A549 (cell line): ENCODE data around the gene BRD3OS. TPM values are rescaled to one million over a fixed set of nuclear protein-coding genes. Genes with fewer than 3 reads are reported as not detected.

Source experiments
- ATAC-seq, 2 experiments: fragments of 200-7000 bp in 1 of 2; fragments of >200 bp in 1 of 2; cut with Nextera tagmentation in 1 of 2; cut with Tn5 transposase in 1 of 2; 3 replicates each; pipeline versions ENCODE4 v1.8.0 to v1.9.1; 2018 to 2020; ENCODE audit warnings: mild to moderate bottlenecking in 1 of 2, moderate library complexity in 1 of 2
- CTCF ChIA-PET: fragments of 300-600 bp; sonication (Branson Sonifier 250); formaldehyde crosslinking; extraction: SDS; loops from one replicate; lab custom pipeline; 2021; ENCODE audit warnings: antibody characterized with exemption, inconsistent platforms; lab: Yijun Ruan, JAX
- POLR2A ChIA-PET: fragments of 350-600 bp; formaldehyde crosslinking; extraction: SDS; loops from one replicate; lab custom pipeline; 2021; ENCODE audit warnings: antibody characterized with exemption, inconsistent platforms; lab: Yijun Ruan, JAX
- DNase-seq, 2 experiments: peaks; one replicate each; pipeline versions ENCODE4 v3.0.0 to v3.0.0-alpha.2; 2011 to 2016; ENCODE audit warnings: low read depth in 1 of 2, low spot score in 1 of 2
- FAIRE-seq: peaks from 2 replicates; lab custom pipeline; 2011; peaks lifted over from hg19 to GRCh38; lab: Jason Lieb, UNC
- H3K27ac ChIP-seq, 2 experiments: fragments of >200 bp; sonication (Bioruptor Twin); formaldehyde crosslinking; 3 replicates each; pipeline ENCODE4 v1.5.1; 2016 to 2017
- H3K4me1 ChIP-seq: fragments of >200 bp; sonication (Bioruptor Twin); formaldehyde crosslinking; 3 replicates; pipeline ENCODE4 v1.6.1; 2016
- H3K4me2 ChIP-seq: fragments of >200 bp; sonication (Bioruptor Twin); formaldehyde crosslinking; 3 replicates; pipeline ENCODE4 v1.6.1; 2016
- H3K4me3 ChIP-seq: fragments of >200 bp; sonication (Bioruptor Twin); formaldehyde crosslinking; 3 replicates; pipeline ENCODE4 v1.5.1; 2016
- H3K9me3 ChIP-seq: fragments of >200 bp; sonication (Bioruptor Twin); formaldehyde crosslinking; 3 replicates; pipeline ENCODE4 v1.6.1; 2016
- BCL3 ChIP-seq: fragments of >200 bp; sonication (Bioruptor Twin); formaldehyde crosslinking; IDR thresholded peaks from 3 replicates; pipeline ENCODE4 v1.6.1; 2016
- BHLHE40 ChIP-seq: IDR thresholded peaks from 2 replicates; pipeline ENCODE4 v1.6.1; 2012; ENCODE audit warnings: low read depth, low read length, inconsistent platforms
- CBX2 ChIP-seq: fragments of 200-600 bp; sonication (generic); IDR thresholded peaks from 2 replicates; pipeline ENCODE4 v1.6.1; 2016; ENCODE audit warnings: low read depth, mild to moderate bottlenecking, borderline replicate concordance
- CHD4 ChIP-seq: fragments of 200-600 bp; sonication (generic); IDR thresholded peaks from 2 replicates; pipeline ENCODE4 v1.6.1; 2016; ENCODE audit warnings: antibody characterized with exemption, mild to moderate bottlenecking, borderline replicate concordance
- CTCF ChIP-seq: fragments of >200 bp; sonication (Bioruptor Twin); formaldehyde crosslinking; IDR thresholded peaks from 3 replicates; pipeline ENCODE4 v1.5.1; 2016
- EHF ChIP-seq: fragments of 250-450 bp; sonication (Bioruptor Pico); IDR thresholded peaks from 2 replicates; pipeline ENCODE4 v1.5.0; 2020; ENCODE audit warnings: mild to moderate bottlenecking
- EHMT2 ChIP-seq: fragments of 200-600 bp; sonication (generic); IDR thresholded peaks from 2 replicates; pipeline ENCODE4 v1.6.1; 2016; ENCODE audit warnings: antibody characterized with exemption, low read depth, mild to moderate bottlenecking, moderate library complexity
- ESRRA ChIP-seq: fragments of 150-350 bp; IDR thresholded peaks from 2 replicates; pipeline ENCODE4 v1.6.1; 2014; ENCODE audit warnings: mild to moderate bottlenecking, low read length, borderline replicate concordance
- FOSL2 ChIP-seq, 2 experiments: fragments of 450-650 bp in 1 of 2; fragments of >200 bp in 1 of 2; sonication (Bioruptor Twin) in 1 of 2; formaldehyde crosslinking; IDR thresholded peaks; 2 replicates each; pipeline versions ENCODE4 v1.5.0 to v1.6.1; 2016 to 2020; ENCODE audit warnings: mild to moderate bottlenecking in 1 of 2, moderate library complexity in 1 of 2
- GATA3 ChIP-seq: IDR thresholded peaks from 2 replicates; pipeline ENCODE4 v1.6.1; 2012; ENCODE audit warnings: borderline replicate concordance
- HES2 ChIP-seq: fragments of >200 bp; sonication (Bioruptor Twin); formaldehyde crosslinking; IDR thresholded peaks from 2 replicates; pipeline ENCODE4 v1.6.1; 2016
- HOXB13 ChIP-seq: fragments of 250-450 bp; sonication (Bioruptor Pico); IDR thresholded peaks from 2 replicates; pipeline ENCODE4 v1.5.0; 2020; ENCODE audit warnings: low read depth, mild to moderate bottlenecking, moderate library complexity
- NFE2L2 ChIP-seq: fragments of 150-350 bp; conservative IDR thresholded peaks from 2 replicates; pipeline ENCODE4 v1.6.1; 2014; ENCODE audit warnings: low read length
- PHF8 ChIP-seq: fragments of 200-600 bp; sonication (generic); IDR thresholded peaks from 2 replicates; pipeline ENCODE4 v1.6.1; 2016; ENCODE audit warnings: low read depth, mild to moderate bottlenecking, antibody characterized with exemption, moderate library complexity, borderline replicate concordance
- POLR2AphosphoS2 ChIP-seq: conservative IDR thresholded peaks from 2 replicates; pipeline ENCODE4 v1.6.1; 2012; ENCODE audit warnings: low read length, improper control_type of control experiment, inconsistent platforms
- RAD21 ChIP-seq, 2 experiments: fragments of >200 bp in 1 of 2; sonication (Bioruptor Twin) in 1 of 2; formaldehyde crosslinking in 1 of 2; IDR thresholded peaks in 1 of 2; conservative IDR thresholded peaks in 1 of 2; 2 replicates in 1 of 2; 3 replicates in 1 of 2; pipeline ENCODE4 v1.6.1; 2012 to 2018; ENCODE audit warnings: inconsistent platforms in 1 of 2
- RARB ChIP-seq: fragments of 250-450 bp; sonication (Bioruptor Pico); IDR thresholded peaks from 2 replicates; pipeline ENCODE4 v1.8.0; 2021; ENCODE audit warnings: mild to moderate bottlenecking, moderate library complexity
- REST ChIP-seq: fragments of 200-600 bp; sonication (generic); IDR thresholded peaks from 2 replicates; pipeline ENCODE4 v1.6.1; 2016; ENCODE audit warnings: antibody characterized with exemption, mild to moderate bottlenecking, moderate library complexity
- RNF2 ChIP-seq: fragments of 200-600 bp; sonication (generic); IDR thresholded peaks from 2 replicates; pipeline ENCODE4 v1.6.1; 2016; ENCODE audit warnings: low read depth, mild to moderate bottlenecking, antibody characterized with exemption, moderate library complexity, borderline replicate concordance
- SMC3 ChIP-seq: fragments of >200 bp; sonication (Bioruptor Twin); formaldehyde crosslinking; IDR thresholded peaks from 3 replicates; pipeline ENCODE4 v1.6.1; 2018; ENCODE audit warnings: inconsistent platforms
- ZSCAN20 ChIP-seq: fragments of 250-450 bp; sonication (Bioruptor Pico); IDR thresholded peaks from 2 replicates; pipeline ENCODE4 v1.8.0; 2022; ENCODE audit warnings: mild to moderate bottlenecking, moderate library complexity
- WGBS: methylation state at CpG from one replicate; pipeline ENCODE4 v1.1.6; 2017; ENCODE audit errors: missing lambda C conversion rate; 5-methylcytosine and 5-hydroxymethylcytosine counted together
- polyA plus RNA-seq, 4 experiments: library from polyadenylated mRNA; depleted of rRNA in 3 of 4; stranded (reverse); fragments of >200 nt; fragmentation: RNase III in 1 of 4; extraction: RNeasy Plus Mini Kit Qiagen cat#74134 plus additional on column Dnase treatment in 1 of 4; gene quantifications; 2 replicates in 3 of 4; 3 replicates in 1 of 4; pipeline ENCODE4 v1.2.3, GENCODE V29; 2011 to 2017
- TF ChIP-seq, protein P1 (sequence below): IDR thresholded peaks from 2 replicates; pipeline ENCODE4 v1.6.1; 2012; ENCODE audit warnings: low read depth, borderline replicate concordance

Gene BRD3OS
- polyA plus RNA-seq, 2 of the 4 experiments (the other 2 are of a cell fraction) = 10.4 to 10.8 TPM

DNA sequence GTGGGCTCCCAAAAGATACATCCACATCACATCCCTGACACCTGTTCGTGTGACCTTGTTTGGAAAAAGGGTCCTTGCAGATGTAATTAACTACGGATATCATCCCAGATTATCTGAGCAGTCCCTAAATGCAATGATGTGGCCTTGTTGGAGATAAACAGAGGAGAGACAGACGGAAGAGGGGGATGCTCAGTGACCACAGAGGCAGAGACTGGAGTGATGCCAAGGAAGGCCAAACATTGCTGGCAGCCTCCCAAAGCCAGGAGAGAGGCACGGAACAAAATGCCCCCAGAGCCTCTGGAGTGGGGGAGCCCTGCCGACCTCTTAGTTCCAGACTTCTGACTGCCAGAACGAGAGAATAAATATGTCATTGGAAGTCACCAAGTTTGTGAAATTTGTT, 18.1 kb upstream of the BRD3OS start:
- H3K4me1 ChIP-seq = no peaks in the 10 kb centered on the region
- H3K4me2 ChIP-seq = no peak overlapping the region
- CTCF ChIA-PET = interaction anchor here (0.5 to 6.1 kb wide), 5 partner anchors 13 to 265 kb away, joined by 3 to 56 read pairs (median 4); no protein-coding TSS in a partner anchor
- no peak overlapping the region for H3K27ac ChIP-seq
- WGBS = 43% methylated on average over 6 of the region's 6 CpGs
- DNase-seq = no peak
- TF ChIP-seq EHF (CRISPR knock-in tag) = no peak
- no peak for TF ChIP-seq ESRRA
- no peak for TF ChIP-seq FOSL2 (IDR thresholded peaks at IDR 0.05)
- TF ChIP-seq FOSL2 (CRISPR knock-in tag; IDR thresholded peaks at IDR 0.05) = no peak
- TF ChIP-seq CBX2 = no peak
- no peak for TF ChIP-seq ZSCAN20 (CRISPR knock-in tag)
- TF ChIP-seq RAD21 (conservative IDR thresholded peaks at IDR 0.05 in 1 of 2, IDR thresholded peaks at IDR 0.05 in 1 of 2) = no peak
- TF ChIP-seq, protein P1, sequence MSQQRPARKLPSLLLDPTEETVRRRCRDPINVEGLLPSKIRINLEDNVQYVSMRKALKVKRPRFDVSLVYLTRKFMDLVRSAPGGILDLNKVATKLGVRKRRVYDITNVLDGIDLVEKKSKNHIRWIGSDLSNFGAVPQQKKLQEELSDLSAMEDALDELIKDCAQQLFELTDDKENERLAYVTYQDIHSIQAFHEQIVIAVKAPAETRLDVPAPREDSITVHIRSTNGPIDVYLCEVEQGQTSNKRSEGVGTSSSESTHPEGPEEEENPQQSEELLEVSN = no peak
- no peak for TF ChIP-seq BCL3
- TF ChIP-seq CHD4 = no peak
- no peak for TF ChIP-seq HOXB13 (CRISPR knock-in tag)
- TF ChIP-seq POLR2AphosphoS2 = no peak
- no peak for TF ChIP-seq EHMT2
- no peak for TF ChIP-seq SMC3
- no peak for TF ChIP-seq NFE2L2
- TF ChIP-seq REST = no peak
- no peak for TF ChIP-seq BHLHE40
- TF ChIP-seq HES2 = no peak
- no peak for TF ChIP-seq PHF8
- TF ChIP-seq, all 56 proteins: peak for 0
- Histone ChIP-seq H3K9me3 (peaks cover 9% of the 10 kb centered on the region; the same call in 2 of the 3 replicates), H3K4me3 (no peak overlapping the region)
- ATAC-seq (no peak), FAIRE-seq (no peak)
- POLR2A ChIA-PET = no interaction called here

DNA sequence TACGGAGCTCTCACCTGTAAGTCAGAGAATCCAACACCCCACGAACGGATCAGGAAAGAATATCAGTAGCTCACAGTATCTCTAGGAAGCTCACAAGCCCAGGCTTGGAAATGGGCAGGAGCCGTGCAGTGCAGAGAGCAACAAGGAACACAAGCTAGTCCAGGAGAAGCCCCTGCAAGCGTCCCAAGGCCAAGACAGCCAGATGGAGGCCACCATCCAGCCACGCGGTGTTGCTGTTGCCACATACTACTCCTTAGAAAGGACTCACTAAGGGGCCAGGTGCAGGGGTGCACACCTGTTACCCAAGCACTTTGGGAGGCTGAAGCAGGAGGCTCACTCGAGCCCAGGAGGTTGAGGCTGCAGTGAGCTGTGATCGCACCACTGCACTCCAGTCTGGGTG, 17.7 kb upstream of the BRD3OS start:
- H3K4me1 ChIP-seq = no peaks in the 10 kb centered on the region
- no peak for TF ChIP-seq CTCF
- no peak for TF ChIP-seq RNF2
- no peak for TF ChIP-seq GATA3
- TF ChIP-seq RARB (CRISPR knock-in tag) = no peak
- H3K9me3 ChIP-seq = peaks cover 9% of the 10 kb centered on the region; the same call in 2 of the 3 replicates
- no peak overlapping the region for H3K4me3 ChIP-seq
- ATAC-seq = no peak
- ChIA-PET POLR2A (no interaction called here), CTCF (interaction anchor here (0.5 to 6.1 kb wide), 5 partner anchors 13 to 265 kb away, joined by 3 to 56 read pairs (median 4); no protein-coding TSS in a partner anchor)
- 66% methylated on average over 9 of the region's 9 CpGs for WGBS
- no peak for DNase-seq
- H3K27ac ChIP-seq = no peak overlapping the region
- FAIRE-seq = no peak
- H3K4me2 ChIP-seq = no peak overlapping the region
